ENCODE measurements around the gene MAML2. TPM values are rescaled to one million over a fixed set of nuclear protein-coding genes. Genes with fewer than 3 reads are reported as not detected.
A peak's percentile ranks its signal among the peaks of the same experiment; 100 is the strongest.

The MAML2 gene
- total and polyA plus RNA-seq, 9 of the 15 experiments (the other 6 are each of a cell fraction or from before 2014, with no cell fraction given): 0.79 to 6.8 (median 4.8) TPM

DNA sequence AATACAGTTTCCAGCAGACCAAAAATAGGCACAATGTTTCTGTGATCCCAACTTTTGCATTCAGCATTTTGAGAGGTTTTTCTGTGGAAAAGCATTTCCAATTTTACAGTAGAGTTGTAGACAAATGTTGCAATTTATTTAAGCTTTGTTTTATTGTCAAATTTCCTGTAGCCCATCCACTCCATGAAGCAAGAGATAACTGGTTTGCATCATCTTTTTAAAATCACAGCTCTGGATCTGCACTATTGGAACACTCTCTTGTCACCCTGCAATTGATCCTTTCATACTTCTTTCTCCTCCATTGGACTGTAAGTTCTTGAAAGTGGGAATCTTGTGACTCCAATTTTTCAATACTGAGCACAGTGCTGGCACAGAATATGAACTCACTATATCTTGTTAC is 86.0 kb downstream of the MAML2 start (continued):
- TF ChIP-seq, protein P1, sequence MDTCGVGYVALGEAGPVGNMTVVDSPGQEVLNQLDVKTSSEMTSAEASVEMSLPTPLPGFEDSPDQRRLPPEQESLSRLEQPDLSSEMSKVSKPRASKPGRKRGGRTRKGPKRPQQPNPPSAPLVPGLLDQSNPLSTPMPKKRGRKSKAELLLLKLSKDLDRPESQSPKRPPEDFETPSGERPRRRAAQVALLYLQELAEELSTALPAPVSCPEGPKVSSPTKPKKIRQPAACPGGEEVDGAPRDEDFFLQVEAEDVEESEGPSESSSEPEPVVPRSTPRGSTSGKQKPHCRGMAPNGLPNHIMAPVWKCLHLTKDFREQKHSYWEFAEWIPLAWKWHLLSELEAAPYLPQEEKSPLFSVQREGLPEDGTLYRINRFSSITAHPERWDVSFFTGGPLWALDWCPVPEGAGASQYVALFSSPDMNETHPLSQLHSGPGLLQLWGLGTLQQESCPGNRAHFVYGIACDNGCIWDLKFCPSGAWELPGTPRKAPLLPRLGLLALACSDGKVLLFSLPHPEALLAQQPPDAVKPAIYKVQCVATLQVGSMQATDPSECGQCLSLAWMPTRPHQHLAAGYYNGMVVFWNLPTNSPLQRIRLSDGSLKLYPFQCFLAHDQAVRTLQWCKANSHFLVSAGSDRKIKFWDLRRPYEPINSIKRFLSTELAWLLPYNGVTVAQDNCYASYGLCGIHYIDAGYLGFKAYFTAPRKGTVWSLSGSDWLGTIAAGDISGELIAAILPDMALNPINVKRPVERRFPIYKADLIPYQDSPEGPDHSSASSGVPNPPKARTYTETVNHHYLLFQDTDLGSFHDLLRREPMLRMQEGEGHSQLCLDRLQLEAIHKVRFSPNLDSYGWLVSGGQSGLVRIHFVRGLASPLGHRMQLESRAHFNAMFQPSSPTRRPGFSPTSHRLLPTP (IDR thresholded peaks at IDR 0.05; ENCODE audit: borderline replicate concordance, extremely low read depth, insufficient read length): no peak
- TF ChIP-seq ESRRB (CRISPR knock-in tag; IDR thresholded peaks at IDR 0.05; ENCODE audit: borderline replicate concordance) (no peak), ZNF41 (CRISPR knock-in tag; conservative IDR thresholded peaks at IDR 0.05) (no peak), MED1 (CRISPR knock-in tag; IDR thresholded peaks at IDR 0.05; ENCODE audit: borderline replicate concordance) (no peak), ZNF668 (CRISPR knock-in tag; IDR thresholded peaks at IDR 0.05) (peak; percentile 74; the same call in 1 of the 2 replicates), ELF2 (CRISPR knock-in tag; IDR thresholded peaks at IDR 0.05) (peak; percentile 34; the same call in 1 of the 2 replicates), GABPA (tag; conservative IDR thresholded peaks at IDR 0.05; ENCODE audit: low read depth) (no peak), SAP30 (IDR thresholded peaks at IDR 0.05; ENCODE audit: borderline replicate concordance, insufficient read depth, low read depth, low read length, poor library complexity, severe bottlenecking) (no peak), YY1 (IDR thresholded peaks at IDR 0.05; ENCODE audit: borderline replicate concordance in 1 of 3, control insufficient read depth in 1 of 3, extremely low read depth in 1 of 3, insufficient read depth in 3 of 3, insufficient read length in 1 of 3, insufficient replicate concordance in 2 of 3, low read depth in 1 of 3, low read length in 2 of 3) (no peak), GABPB1 (CRISPR knock-in tag; IDR thresholded peaks at IDR 0.05) (no peak), CBX8 (IDR thresholded peaks at IDR 0.05; ENCODE audit: borderline replicate concordance, extremely low read depth, low read depth, low read length, poor library complexity, severe bottlenecking) (no peak), DNMT1 (IDR thresholded peaks at IDR 0.05) (no peak), CXXC5 (CRISPR knock-in tag; IDR thresholded peaks at IDR 0.05) (no peak), ADNP (tag; IDR thresholded peaks at IDR 0.05) (no peak), SUPT5H (IDR thresholded peaks at IDR 0.05) (no peak), ZNF507 (tag; conservative IDR thresholded peaks at IDR 0.05) (no peak), PCBP1 (IDR thresholded peaks at IDR 0.05; ENCODE audit: low read depth, low read length, poor library complexity, severe bottlenecking) (no peak), SOX6 (IDR thresholded peaks at IDR 0.05) (no peak), CEBPB (tag; IDR thresholded peaks at IDR 0.05) (peak; percentile 64), MYBL2 (IDR thresholded peaks at IDR 0.05; ENCODE audit: low read depth) (no peak), MYBL2 (CRISPR knock-in tag; IDR thresholded peaks at IDR 0.05; ENCODE audit: borderline replicate concordance) (no peak)
- TF ChIP-seq, protein P2, sequence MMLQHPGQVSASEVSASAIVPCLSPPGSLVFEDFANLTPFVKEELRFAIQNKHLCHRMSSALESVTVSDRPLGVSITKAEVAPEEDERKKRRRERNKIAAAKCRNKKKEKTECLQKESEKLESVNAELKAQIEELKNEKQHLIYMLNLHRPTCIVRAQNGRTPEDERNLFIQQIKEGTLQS (IDR thresholded peaks at IDR 0.05): peak; percentile 86
- TF ChIP-seq, protein P2 (CRISPR knock-in tag; conservative IDR thresholded peaks at IDR 0.05): no peak
- TF ChIP-seq, protein P3, sequence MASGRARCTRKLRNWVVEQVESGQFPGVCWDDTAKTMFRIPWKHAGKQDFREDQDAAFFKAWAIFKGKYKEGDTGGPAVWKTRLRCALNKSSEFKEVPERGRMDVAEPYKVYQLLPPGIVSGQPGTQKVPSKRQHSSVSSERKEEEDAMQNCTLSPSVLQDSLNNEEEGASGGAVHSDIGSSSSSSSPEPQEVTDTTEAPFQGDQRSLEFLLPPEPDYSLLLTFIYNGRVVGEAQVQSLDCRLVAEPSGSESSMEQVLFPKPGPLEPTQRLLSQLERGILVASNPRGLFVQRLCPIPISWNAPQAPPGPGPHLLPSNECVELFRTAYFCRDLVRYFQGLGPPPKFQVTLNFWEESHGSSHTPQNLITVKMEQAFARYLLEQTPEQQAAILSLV (tag; IDR thresholded peaks at IDR 0.05): peak; percentile 66; the same call in 1 of the 2 replicates

All from K562 (cell line).